ENCODE results near the gene GNA12.

DNA sequence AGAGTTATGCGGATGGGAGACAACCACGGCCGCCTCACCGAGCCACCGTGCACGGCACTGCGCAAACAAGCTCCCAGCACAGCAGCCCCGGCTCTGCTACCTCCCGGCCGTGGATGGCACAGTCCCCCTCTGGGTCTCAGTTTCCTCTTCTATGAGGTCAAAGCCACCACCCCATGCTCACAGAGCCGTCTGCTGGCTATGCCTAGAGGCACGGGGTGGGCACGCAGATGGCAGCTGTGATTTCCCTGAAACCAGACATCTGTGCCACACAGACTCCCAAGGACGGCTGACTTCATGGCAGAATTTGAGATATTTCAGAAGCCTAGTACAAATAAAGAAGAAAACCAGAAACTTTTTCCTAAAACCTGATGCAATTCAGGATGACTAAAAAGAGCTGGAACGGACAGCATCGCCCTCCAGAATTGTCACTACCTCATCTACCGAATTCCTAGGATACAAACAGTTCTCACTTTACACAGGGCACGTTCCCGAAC is 82.9 kb downstream of the GNA12 start:
- TF ChIP-seq, protein P1, sequence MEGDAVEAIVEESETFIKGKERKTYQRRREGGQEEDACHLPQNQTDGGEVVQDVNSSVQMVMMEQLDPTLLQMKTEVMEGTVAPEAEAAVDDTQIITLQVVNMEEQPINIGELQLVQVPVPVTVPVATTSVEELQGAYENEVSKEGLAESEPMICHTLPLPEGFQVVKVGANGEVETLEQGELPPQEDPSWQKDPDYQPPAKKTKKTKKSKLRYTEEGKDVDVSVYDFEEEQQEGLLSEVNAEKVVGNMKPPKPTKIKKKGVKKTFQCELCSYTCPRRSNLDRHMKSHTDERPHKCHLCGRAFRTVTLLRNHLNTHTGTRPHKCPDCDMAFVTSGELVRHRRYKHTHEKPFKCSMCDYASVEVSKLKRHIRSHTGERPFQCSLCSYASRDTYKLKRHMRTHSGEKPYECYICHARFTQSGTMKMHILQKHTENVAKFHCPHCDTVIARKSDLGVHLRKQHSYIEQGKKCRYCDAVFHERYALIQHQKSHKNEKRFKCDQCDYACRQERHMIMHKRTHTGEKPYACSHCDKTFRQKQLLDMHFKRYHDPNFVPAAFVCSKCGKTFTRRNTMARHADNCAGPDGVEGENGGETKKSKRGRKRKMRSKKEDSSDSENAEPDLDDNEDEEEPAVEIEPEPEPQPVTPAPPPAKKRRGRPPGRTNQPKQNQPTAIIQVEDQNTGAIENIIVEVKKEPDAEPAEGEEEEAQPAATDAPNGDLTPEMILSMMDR (IDR thresholded peaks at IDR 0.05), result no peak
- TF ChIP-seq POLR2AphosphoS5 (IDR thresholded peaks at IDR 0.05), result no peak
- TF ChIP-seq POLR2A (IDR thresholded peaks at IDR 0.05), result no peak
- no peak for TF ChIP-seq EP300 (IDR thresholded peaks at IDR 0.05)

All from gastroesophageal sphincter (tissue), 3 donors.